ENCODE results near the gene OLFM2. TPM values are rescaled to one million over a fixed set of nuclear protein-coding genes. Genes with fewer than 3 reads are reported as not detected.

The OLFM2 gene
- polyA plus RNA-seq, 2 of the 4 experiments (the other 2 are of a cell fraction), result 6.5 to 8.0 TPM

DNA sequence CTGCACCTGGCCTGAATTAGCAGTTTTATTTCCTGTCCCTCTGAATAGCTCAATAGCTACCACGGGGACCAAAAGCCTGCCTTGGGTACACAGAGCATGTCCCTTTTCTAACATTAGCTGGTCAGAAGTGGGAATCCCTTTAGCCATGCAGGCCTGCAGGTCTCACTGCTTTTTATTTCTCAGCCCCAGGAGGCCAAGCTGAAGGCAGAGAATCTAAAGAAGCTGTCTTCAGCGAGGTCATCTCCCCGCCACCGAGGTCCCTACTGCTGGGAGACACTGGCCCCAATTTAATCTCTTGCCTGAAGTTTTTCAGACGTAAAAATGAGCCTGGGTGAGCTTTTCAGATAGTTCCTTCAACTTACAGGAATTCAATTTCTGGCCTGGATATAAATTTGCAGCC, 60.5 kb downstream of the OLFM2 start:
- ATAC-seq (no peak), DNase-seq (ENCODE audit: low read depth in 1 of 2, low spot score in 1 of 2) (no peak), FAIRE-seq (no peak)
- peaks cover 4% of the 10 kb centered on the region; the same call in 1 of the 3 replicates for H3K4me1 ChIP-seq
- H3K9me3 ChIP-seq, result no peaks in the 10 kb centered on the region
- H3K4me3 ChIP-seq, result no peak overlapping the region
- no peak overlapping the region for H3K27ac ChIP-seq
- TF ChIP-seq, protein P1, sequence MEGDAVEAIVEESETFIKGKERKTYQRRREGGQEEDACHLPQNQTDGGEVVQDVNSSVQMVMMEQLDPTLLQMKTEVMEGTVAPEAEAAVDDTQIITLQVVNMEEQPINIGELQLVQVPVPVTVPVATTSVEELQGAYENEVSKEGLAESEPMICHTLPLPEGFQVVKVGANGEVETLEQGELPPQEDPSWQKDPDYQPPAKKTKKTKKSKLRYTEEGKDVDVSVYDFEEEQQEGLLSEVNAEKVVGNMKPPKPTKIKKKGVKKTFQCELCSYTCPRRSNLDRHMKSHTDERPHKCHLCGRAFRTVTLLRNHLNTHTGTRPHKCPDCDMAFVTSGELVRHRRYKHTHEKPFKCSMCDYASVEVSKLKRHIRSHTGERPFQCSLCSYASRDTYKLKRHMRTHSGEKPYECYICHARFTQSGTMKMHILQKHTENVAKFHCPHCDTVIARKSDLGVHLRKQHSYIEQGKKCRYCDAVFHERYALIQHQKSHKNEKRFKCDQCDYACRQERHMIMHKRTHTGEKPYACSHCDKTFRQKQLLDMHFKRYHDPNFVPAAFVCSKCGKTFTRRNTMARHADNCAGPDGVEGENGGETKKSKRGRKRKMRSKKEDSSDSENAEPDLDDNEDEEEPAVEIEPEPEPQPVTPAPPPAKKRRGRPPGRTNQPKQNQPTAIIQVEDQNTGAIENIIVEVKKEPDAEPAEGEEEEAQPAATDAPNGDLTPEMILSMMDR (IDR thresholded peaks at IDR 0.05), result no peak
- TF ChIP-seq HOXA7 (CRISPR knock-in tag; IDR thresholded peaks at IDR 0.05) (no peak), CBX2 (IDR thresholded peaks at IDR 0.05; ENCODE audit: borderline replicate concordance, low read depth) (no peak)
- ChIA-PET CTCF (interaction anchor here (1.7 to 1.8 kb wide), 2 partner anchors 17 to 28 kb away, joined by 4 to 5 read pairs; no protein-coding TSS in a partner anchor), POLR2A (no interaction called here)
- 72% methylated on average over 5 of the region's 5 CpGs for WGBS (ENCODE audit: missing lambda C conversion rate)
- H3K4me2 ChIP-seq, result no peak overlapping the region

DNA sequence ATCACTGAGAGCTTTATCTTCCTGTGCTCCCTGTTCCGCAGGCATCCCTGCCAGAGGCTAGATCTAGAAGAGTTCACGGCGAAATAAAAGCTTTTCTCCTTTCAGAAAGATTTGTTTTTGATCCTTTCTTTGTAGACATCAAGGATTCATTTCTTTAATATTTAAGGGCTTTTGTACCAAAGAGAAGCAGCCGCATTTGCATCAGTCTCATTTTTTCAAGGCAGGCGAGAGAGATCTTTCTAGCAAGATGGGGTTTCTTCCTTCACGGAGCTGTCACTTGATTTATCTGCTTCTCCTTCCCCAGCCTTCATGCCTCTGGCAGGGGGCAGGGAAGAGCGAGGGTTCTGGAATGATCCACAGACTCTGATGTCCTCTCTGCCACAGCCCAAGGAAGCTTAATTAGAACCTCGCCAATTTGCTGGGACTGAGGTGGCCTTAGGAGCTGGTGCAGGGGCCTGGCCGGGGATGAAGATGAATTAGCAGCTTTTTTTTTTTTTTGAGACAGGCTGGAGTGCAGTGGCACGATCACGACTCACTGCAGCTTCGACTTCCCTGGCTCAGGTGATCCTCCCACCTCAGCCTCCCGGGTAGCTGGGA, 61.2 kb downstream of the OLFM2 start:
- TF ChIP-seq TP53 (CRISPR knock-in tag; IDR thresholded peaks at IDR 0.05), result no peak
- TF ChIP-seq POLR2A (IDR thresholded peaks at IDR 0.05; ENCODE audit: low read length), result no peak
- no peak for TF ChIP-seq FOSL2 (IDR thresholded peaks at IDR 0.05)
- no peak for TF ChIP-seq FOSL2 (CRISPR knock-in tag; IDR thresholded peaks at IDR 0.05)
- FAIRE-seq (no peak), DNase-seq (ENCODE audit: low read depth in 1 of 2, low spot score in 1 of 2) (no peak), ATAC-seq (no peak)
- ChIA-PET CTCF (interaction anchor here (1.7 to 1.8 kb wide), 2 partner anchors 17 to 28 kb away, joined by 4 to 5 read pairs; no protein-coding TSS in a partner anchor), POLR2A (no interaction called here)
- Histone ChIP-seq H3K27ac (no peak overlapping the region), H3K4me1 (peaks cover 4% of the 10 kb centered on the region; the same call in 1 of the 3 replicates), H3K9me3 (no peaks in the 10 kb centered on the region), H3K4me3 (no peak overlapping the region), H3K4me2 (no peak overlapping the region)
- WGBS (ENCODE audit: missing lambda C conversion rate), result 76% methylated on average over 13 of the region's 13 CpGs

DNA sequence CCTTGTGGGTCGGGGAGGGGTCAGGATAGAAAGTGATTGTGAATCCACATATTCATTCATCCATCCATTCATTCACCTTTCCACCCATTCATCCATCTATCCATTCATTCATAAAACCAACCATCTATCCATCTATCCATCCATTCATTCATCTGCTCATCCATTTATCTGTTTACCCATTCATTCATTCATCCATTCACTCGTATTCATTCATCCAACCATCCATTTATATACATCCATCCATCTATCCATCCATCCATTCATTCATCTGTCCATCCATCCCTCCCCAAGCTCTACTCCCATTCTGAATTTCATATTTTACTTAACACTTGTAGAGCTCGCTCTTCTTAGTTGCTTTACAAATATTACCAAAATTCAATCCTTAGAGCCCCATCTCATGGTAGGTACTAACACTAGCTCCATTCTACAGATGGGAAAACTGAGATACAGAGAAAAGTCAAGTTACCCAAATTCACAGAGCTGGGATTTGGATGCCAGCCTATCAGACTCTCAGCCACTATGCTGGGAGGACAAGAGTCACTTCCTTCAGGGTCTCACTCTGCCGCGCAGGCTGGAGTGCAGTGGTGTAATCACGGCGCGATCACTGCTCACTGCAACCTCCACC, 63.6 kb downstream of the OLFM2 start:
- no peak for DNase-seq (ENCODE audit: low read depth in 1 of 2, low spot score in 1 of 2)
- ChIA-PET CTCF (interaction anchor here (1.1 kb wide), 1 partner anchor 129 kb away, joined by 4 read pairs; no protein-coding TSS in a partner anchor), POLR2A (no interaction called here)
- Histone ChIP-seq H3K9me3 (no peaks in the 10 kb centered on the region), H3K4me2 (no peak overlapping the region), H3K27ac (no peak overlapping the region), H3K4me1 (peaks cover 1% of the 10 kb centered on the region; the same call in 1 of the 3 replicates), H3K4me3 (no peak overlapping the region)
- TF ChIP-seq EHF (CRISPR knock-in tag; IDR thresholded peaks at IDR 0.05) (no peak), JUN (IDR thresholded peaks at IDR 0.05) (no peak), CHD4 (IDR thresholded peaks at IDR 0.05; ENCODE audit: borderline replicate concordance) (no peak), CHD2 (IDR thresholded peaks at IDR 0.05; ENCODE audit: low read length, partially characterized antibody) (no peak)
- no peak for ATAC-seq
- FAIRE-seq, result no peak
- 82% methylated on average over 8 of the region's 8 CpGs for WGBS (ENCODE audit: missing lambda C conversion rate)

DNA sequence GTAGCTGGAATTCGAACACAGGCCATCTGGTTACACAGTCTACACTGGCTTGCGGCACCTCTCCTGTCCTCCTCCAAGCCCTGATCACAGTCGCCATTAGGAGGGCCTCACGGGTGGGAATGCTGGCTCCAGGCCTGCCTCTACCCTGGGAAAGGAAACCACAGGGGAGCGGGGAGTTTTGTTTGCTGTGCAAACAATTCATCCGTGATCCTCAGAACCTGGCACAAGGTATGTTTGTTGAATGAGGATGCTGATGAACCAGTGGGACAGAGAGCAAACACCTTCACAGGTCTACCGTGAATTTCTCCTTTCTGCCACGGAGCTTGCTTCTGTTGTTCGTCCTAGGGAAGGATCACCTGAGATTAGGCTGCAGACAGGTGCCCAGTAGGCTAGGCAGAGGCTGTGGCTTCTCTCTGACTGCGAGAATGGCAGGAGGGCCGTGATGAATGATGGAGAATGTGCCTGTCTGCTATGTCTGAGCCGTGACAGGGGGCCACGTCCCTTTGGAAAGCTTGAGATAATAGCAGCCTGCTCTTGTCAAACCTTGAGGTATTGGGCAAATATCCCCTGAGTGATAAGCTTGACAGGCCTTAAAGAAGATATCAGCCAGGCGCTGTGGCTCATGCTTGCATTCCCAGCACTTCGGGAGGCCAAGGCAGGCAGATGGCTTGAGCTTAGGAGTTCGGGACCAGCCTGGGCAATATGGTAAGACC, 64.5 kb downstream of the OLFM2 start:
- H3K27ac ChIP-seq, result no peak overlapping the region
- no peak for DNase-seq (ENCODE audit: low read depth in 1 of 2, low spot score in 1 of 2)
- WGBS (ENCODE audit: missing lambda C conversion rate), result 46% methylated on average over 15 of the region's 16 CpGs

More for the DNA sequence above, 64.5 kb downstream of the OLFM2 start:
- FAIRE-seq (no peak), ATAC-seq (no peak)
- Histone ChIP-seq H3K4me2 (no peak overlapping the region), H3K4me3 (no peak overlapping the region), H3K9me3 (no peaks in the 10 kb centered on the region), H3K4me1 (no peaks in the 10 kb centered on the region)
- ChIA-PET POLR2A (no interaction called here), CTCF (interaction anchor here (0.6 to 1.1 kb wide), 2 partner anchors 14 to 130 kb away, joined by 3 to 4 read pairs; no protein-coding TSS in a partner anchor)
- TF ChIP-seq HDAC2 (IDR thresholded peaks at IDR 0.05) (no peak), EHMT2 (IDR thresholded peaks at IDR 0.05; ENCODE audit: low read depth) (no peak), PHF8 (IDR thresholded peaks at IDR 0.05; ENCODE audit: borderline replicate concordance, low read depth) (no peak), CEBPB (IDR thresholded peaks at IDR 0.05) (no peak), HOXB13 (CRISPR knock-in tag; IDR thresholded peaks at IDR 0.05; ENCODE audit: low read depth) (no peak)
- TF ChIP-seq, protein P2, sequence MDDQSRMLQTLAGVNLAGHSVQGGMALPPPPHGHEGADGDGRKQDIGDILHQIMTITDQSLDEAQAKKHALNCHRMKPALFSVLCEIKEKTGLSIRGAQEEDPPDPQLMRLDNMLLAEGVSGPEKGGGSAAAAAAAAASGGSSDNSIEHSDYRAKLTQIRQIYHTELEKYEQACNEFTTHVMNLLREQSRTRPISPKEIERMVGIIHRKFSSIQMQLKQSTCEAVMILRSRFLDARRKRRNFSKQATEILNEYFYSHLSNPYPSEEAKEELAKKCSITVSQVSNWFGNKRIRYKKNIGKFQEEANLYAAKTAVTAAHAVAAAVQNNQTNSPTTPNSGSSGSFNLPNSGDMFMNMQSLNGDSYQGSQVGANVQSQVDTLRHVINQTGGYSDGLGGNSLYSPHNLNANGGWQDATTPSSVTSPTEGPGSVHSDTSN (IDR thresholded peaks at IDR 0.05), result no peak
- TF ChIP-seq, protein P3, sequence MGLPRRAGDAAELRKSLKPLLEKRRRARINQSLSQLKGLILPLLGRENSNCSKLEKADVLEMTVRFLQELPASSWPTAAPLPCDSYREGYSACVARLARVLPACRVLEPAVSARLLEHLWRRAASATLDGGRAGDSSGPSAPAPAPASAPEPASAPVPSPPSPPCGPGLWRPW (IDR thresholded peaks at IDR 0.05), result no peak
